Mammary epithelial cell (primary cell): ENCODE measurements around the gene FUT7.

Experiments used
- EZH2 ChIP-seq: IDR thresholded peaks from 2 replicates; pipeline ENCODE4 v1.6.1; 2012; ENCODE audit warnings: low read length, inconsistent platforms, borderline replicate concordance
- TF ChIP-seq, protein P1 (sequence below), 2 donors: IDR thresholded peaks in 1 of 2; conservative IDR thresholded peaks in 1 of 2; 2 replicates each; pipeline ENCODE4 v1.5.1; 2011 to 2012; ENCODE audit warnings: inconsistent platforms in 2 of 2, low read length in 2 of 2, mild to moderate bottlenecking in 2 of 2, control low read depth in 1 of 2, low read depth in 1 of 2; ENCODE audit not compliant: insufficient read depth in 1 of 2; ENCODE audit errors: extremely low read depth in 1 of 2

DNA sequence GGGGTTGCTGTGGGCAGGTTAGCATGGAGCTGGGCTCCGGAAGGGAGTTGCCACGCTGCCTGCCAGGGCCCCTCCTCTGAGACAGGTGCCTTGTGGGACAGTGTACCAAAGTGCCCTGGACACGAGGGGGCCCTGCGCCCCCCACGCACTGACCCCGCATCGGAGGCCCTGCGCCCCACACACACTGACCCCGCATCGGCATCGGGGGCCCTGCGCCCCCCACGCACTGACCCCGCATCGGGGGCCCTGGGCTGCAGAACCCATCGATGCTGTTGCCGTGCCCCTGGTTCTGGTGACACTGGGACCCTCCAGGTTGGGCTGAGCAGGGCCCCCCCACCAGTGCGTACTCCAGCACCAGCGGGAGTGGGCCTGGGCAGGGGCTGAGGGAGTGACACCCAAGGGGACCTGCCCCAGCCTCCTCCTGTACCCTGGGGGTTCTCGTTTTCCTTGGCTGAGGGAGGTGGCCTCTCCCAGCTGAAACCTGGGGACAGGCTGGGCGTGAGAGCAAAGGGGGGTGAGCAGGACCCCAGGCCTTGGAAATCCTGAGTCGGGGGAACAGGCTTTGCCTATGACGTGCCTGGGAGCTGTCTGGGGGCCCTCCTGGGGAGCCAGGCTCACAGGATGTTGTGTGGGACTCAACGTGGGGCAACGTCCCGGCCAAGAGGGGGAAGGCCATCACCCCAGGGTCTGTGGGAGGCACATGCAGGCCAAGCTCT, 31.6 kb upstream of the FUT7 start:
- TF ChIP-seq, protein P1, sequence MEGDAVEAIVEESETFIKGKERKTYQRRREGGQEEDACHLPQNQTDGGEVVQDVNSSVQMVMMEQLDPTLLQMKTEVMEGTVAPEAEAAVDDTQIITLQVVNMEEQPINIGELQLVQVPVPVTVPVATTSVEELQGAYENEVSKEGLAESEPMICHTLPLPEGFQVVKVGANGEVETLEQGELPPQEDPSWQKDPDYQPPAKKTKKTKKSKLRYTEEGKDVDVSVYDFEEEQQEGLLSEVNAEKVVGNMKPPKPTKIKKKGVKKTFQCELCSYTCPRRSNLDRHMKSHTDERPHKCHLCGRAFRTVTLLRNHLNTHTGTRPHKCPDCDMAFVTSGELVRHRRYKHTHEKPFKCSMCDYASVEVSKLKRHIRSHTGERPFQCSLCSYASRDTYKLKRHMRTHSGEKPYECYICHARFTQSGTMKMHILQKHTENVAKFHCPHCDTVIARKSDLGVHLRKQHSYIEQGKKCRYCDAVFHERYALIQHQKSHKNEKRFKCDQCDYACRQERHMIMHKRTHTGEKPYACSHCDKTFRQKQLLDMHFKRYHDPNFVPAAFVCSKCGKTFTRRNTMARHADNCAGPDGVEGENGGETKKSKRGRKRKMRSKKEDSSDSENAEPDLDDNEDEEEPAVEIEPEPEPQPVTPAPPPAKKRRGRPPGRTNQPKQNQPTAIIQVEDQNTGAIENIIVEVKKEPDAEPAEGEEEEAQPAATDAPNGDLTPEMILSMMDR (conservative IDR thresholded peaks at IDR 0.05 in 1 of 2, IDR thresholded peaks at IDR 0.05 in 1 of 2; ENCODE audit: extremely low read depth in 1 of 2, insufficient read depth in 1 of 2, low read depth in 1 of 2, low read length in 2 of 2): no peak
- no peak for TF ChIP-seq EZH2
